HepG2 (cell line): ENCODE data around the gene MXRA8. TPM values are rescaled to one million over a fixed set of nuclear protein-coding genes. Genes with fewer than 3 reads are reported as not detected.

ENCODE experiments used
- HCFC1 ChIP-seq: fragments of 150-350 bp; IDR thresholded peaks from 2 replicates; pipeline ENCODE4 v1.6.1; 2014; ENCODE audit warnings: low read depth, low read length
- KLF11 ChIP-seq: IDR thresholded peaks from 2 replicates; pipeline ENCODE4 v1.6.1; 2016; ENCODE audit warnings: missing compliant biosample characterization
- PAWR ChIP-seq: sonication (generic); formaldehyde crosslinking; IDR thresholded peaks from 2 replicates; pipeline ENCODE4 v1.4.0; 2020; ENCODE audit warnings: missing genetic modification reagents, mild to moderate bottlenecking, borderline replicate concordance
- PHB2 ChIP-seq: fragments of 450-650 bp; IDR thresholded peaks from 2 replicates; pipeline ENCODE4 v1.6.1; 2018; ENCODE audit not compliant: partially characterized antibody
- REXO4 ChIP-seq: sonication (generic); formaldehyde crosslinking; IDR thresholded peaks from 2 replicates; pipeline ENCODE4 v1.8.0; 2022; ENCODE audit warnings: missing genetic modification reagents, mild to moderate bottlenecking, borderline replicate concordance
- RFXAP ChIP-seq: sonication (generic); formaldehyde crosslinking; IDR thresholded peaks from 2 replicates; pipeline ENCODE4 v1.4.0; 2020; ENCODE audit warnings: missing genetic modification reagents, borderline replicate concordance
- ZBTB8A ChIP-seq: sonication (generic); formaldehyde crosslinking; IDR thresholded peaks from 2 replicates; pipeline ENCODE4 v1.4.0; 2020; ENCODE audit warnings: mild to moderate bottlenecking, low read depth, missing genetic modification reagents, borderline replicate concordance
- ZNF205 ChIP-seq: IDR thresholded peaks from 2 replicates; pipeline ENCODE4 v1.6.1; 2018; ENCODE audit warnings: missing biosample characterization, missing genetic modification reagents
- polyA plus RNA-seq, 8 experiments: library from polyadenylated mRNA; depleted of rRNA in 3 of 8; stranded (reverse) in 7 of 8; unstranded in 1 of 8; fragments of >200 nt; fragmentation: Illumina TruSeq in 4 of 8; extraction: Trizol in 4 of 8; gene quantifications; 2 replicates each; pipeline versions ENCODE4 v1.2.1 to v1.2.3, GENCODE V29; 2011 to 2016; ENCODE audit warnings: low read depth in 4 of 8, missing spikeins in 1 of 8, mixed read lengths in 1 of 8; ENCODE audit not compliant: insufficient read depth in 1 of 8
- total RNA-seq, 5 experiments: library from RNA; depleted of rRNA; stranded (reverse); fragments of >200 nt; fragmentation: Illumina TruSeq; extraction: Trizol; gene quantifications; 2 replicates each; pipeline ENCODE4 v1.2.3, GENCODE V29; 2016; ENCODE audit warnings: low read depth in 1 of 5
- TF ChIP-seq, protein P1 (sequence below): fragments of 450-650 bp; IDR thresholded peaks from 2 replicates; pipeline ENCODE4 v1.6.1; 2017; ENCODE audit warnings: mild to moderate bottlenecking
- TF ChIP-seq, protein P2 (sequence below): sonication (generic); formaldehyde crosslinking; IDR thresholded peaks from 2 replicates; pipeline ENCODE4 v1.9.0; 2021; ENCODE audit warnings: mild to moderate bottlenecking, missing genetic modification reagents
- TF ChIP-seq, protein P3 (sequence below): sonication (generic); formaldehyde crosslinking; IDR thresholded peaks from 2 replicates; pipeline ENCODE4 v1.4.0; 2020; ENCODE audit warnings: mild to moderate bottlenecking, missing genetic modification reagents

The MXRA8 gene
- total and polyA plus RNA-seq, 2 of the 13 experiments (the other 11 are each of a cell fraction or from before 2014, with no cell fraction given) = 19.8 to 44.8 TPM

DNA sequence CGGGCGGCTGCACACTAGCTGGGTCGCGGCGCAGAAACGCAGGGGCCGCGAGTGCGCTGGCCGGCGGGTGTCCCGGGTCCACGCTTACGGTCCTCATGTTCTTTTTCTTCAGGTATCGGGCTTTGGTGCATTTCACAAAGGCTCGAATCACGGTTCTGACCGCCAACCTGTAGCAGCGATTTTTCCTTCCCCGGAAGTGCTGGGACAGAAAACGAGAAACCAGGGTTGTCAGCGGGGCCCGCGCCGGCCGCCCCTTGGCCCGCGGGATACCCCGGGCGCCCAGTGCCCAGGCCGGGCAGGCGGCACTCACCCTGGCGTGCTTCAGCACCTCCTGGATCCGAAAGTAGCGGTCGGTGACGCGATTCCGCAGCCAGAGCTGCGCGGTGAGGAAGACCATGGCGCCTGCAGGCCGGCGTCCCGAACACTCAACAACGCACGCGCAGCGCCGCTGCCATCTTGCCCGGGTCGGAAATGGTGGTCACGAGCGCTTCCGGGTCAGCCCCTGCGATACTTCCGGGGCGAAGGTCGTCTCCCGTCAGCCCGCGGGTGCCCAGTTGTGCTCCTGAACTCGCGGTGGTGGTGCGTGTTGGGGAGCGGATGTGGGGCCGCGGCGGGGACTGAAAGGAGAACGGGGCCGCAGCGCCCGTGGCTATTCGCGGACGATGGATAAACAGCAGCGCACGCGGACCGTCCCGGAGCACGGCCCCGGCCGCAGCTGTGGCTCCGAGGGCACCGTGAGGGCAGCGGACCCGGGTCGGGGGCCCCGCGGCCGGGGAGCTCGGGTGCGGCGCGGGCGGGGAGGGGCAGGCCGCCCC lies 48.7 kb upstream of the MXRA8 start, which contains the start of gene MRPL20 (continued):
- TF ChIP-seq, protein P1, sequence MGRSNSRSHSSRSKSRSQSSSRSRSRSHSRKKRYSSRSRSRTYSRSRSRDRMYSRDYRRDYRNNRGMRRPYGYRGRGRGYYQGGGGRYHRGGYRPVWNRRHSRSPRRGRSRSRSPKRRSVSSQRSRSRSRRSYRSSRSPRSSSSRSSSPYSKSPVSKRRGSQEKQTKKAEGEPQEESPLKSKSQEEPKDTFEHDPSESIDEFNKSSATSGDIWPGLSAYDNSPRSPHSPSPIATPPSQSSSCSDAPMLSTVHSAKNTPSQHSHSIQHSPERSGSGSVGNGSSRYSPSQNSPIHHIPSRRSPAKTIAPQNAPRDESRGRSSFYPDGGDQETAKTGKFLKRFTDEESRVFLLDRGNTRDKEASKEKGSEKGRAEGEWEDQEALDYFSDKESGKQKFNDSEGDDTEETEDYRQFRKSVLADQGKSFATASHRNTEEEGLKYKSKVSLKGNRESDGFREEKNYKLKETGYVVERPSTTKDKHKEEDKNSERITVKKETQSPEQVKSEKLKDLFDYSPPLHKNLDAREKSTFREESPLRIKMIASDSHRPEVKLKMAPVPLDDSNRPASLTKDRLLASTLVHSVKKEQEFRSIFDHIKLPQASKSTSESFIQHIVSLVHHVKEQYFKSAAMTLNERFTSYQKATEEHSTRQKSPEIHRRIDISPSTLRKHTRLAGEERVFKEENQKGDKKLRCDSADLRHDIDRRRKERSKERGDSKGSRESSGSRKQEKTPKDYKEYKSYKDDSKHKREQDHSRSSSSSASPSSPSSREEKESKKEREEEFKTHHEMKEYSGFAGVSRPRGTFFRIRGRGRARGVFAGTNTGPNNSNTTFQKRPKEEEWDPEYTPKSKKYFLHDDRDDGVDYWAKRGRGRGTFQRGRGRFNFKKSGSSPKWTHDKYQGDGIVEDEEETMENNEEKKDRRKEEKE = no peak
- TF ChIP-seq KLF11 (no peak; the same call in 1 of the 2 replicates), HCFC1 (peak; percentile 86), RFXAP (CRISPR knock-in tag) (0 out of 2 replicates have a peak, but pooled peaks have one; percentile 15), ZBTB8A (CRISPR knock-in tag) (no peak), ZNF205 (CRISPR knock-in tag) (peak; percentile 87), PHB2 (no peak), REXO4 (no peak), PAWR (CRISPR knock-in tag) (no peak)
- TF ChIP-seq, protein P2, sequence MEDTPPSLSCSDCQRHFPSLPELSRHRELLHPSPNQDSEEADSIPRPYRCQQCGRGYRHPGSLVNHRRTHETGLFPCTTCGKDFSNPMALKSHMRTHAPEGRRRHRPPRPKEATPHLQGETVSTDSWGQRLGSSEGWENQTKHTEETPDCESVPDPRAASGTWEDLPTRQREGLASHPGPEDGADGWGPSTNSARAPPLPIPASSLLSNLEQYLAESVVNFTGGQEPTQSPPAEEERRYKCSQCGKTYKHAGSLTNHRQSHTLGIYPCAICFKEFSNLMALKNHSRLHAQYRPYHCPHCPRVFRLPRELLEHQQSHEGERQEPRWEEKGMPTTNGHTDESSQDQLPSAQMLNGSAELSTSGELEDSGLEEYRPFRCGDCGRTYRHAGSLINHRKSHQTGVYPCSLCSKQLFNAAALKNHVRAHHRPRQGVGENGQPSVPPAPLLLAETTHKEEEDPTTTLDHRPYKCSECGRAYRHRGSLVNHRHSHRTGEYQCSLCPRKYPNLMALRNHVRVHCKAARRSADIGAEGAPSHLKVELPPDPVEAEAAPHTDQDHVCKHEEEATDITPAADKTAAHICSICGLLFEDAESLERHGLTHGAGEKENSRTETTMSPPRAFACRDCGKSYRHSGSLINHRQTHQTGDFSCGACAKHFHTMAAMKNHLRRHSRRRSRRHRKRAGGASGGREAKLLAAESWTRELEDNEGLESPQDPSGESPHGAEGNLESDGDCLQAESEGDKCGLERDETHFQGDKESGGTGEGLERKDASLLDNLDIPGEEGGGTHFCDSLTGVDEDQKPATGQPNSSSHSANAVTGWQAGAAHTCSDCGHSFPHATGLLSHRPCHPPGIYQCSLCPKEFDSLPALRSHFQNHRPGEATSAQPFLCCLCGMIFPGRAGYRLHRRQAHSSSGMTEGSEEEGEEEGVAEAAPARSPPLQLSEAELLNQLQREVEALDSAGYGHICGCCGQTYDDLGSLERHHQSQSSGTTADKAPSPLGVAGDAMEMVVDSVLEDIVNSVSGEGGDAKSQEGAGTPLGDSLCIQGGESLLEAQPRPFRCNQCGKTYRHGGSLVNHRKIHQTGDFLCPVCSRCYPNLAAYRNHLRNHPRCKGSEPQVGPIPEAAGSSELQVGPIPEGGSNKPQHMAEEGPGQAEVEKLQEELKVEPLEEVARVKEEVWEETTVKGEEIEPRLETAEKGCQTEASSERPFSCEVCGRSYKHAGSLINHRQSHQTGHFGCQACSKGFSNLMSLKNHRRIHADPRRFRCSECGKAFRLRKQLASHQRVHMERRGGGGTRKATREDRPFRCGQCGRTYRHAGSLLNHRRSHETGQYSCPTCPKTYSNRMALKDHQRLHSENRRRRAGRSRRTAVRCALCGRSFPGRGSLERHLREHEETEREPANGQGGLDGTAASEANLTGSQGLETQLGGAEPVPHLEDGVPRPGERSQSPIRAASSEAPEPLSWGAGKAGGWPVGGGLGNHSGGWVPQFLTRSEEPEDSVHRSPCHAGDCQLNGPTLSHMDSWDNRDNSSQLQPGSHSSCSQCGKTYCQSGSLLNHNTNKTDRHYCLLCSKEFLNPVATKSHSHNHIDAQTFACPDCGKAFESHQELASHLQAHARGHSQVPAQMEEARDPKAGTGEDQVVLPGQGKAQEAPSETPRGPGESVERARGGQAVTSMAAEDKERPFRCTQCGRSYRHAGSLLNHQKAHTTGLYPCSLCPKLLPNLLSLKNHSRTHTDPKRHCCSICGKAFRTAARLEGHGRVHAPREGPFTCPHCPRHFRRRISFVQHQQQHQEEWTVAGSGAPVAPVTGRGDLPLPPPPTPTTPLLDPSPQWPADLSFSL (CRISPR knock-in tag) = no peak
- TF ChIP-seq, protein P3, sequence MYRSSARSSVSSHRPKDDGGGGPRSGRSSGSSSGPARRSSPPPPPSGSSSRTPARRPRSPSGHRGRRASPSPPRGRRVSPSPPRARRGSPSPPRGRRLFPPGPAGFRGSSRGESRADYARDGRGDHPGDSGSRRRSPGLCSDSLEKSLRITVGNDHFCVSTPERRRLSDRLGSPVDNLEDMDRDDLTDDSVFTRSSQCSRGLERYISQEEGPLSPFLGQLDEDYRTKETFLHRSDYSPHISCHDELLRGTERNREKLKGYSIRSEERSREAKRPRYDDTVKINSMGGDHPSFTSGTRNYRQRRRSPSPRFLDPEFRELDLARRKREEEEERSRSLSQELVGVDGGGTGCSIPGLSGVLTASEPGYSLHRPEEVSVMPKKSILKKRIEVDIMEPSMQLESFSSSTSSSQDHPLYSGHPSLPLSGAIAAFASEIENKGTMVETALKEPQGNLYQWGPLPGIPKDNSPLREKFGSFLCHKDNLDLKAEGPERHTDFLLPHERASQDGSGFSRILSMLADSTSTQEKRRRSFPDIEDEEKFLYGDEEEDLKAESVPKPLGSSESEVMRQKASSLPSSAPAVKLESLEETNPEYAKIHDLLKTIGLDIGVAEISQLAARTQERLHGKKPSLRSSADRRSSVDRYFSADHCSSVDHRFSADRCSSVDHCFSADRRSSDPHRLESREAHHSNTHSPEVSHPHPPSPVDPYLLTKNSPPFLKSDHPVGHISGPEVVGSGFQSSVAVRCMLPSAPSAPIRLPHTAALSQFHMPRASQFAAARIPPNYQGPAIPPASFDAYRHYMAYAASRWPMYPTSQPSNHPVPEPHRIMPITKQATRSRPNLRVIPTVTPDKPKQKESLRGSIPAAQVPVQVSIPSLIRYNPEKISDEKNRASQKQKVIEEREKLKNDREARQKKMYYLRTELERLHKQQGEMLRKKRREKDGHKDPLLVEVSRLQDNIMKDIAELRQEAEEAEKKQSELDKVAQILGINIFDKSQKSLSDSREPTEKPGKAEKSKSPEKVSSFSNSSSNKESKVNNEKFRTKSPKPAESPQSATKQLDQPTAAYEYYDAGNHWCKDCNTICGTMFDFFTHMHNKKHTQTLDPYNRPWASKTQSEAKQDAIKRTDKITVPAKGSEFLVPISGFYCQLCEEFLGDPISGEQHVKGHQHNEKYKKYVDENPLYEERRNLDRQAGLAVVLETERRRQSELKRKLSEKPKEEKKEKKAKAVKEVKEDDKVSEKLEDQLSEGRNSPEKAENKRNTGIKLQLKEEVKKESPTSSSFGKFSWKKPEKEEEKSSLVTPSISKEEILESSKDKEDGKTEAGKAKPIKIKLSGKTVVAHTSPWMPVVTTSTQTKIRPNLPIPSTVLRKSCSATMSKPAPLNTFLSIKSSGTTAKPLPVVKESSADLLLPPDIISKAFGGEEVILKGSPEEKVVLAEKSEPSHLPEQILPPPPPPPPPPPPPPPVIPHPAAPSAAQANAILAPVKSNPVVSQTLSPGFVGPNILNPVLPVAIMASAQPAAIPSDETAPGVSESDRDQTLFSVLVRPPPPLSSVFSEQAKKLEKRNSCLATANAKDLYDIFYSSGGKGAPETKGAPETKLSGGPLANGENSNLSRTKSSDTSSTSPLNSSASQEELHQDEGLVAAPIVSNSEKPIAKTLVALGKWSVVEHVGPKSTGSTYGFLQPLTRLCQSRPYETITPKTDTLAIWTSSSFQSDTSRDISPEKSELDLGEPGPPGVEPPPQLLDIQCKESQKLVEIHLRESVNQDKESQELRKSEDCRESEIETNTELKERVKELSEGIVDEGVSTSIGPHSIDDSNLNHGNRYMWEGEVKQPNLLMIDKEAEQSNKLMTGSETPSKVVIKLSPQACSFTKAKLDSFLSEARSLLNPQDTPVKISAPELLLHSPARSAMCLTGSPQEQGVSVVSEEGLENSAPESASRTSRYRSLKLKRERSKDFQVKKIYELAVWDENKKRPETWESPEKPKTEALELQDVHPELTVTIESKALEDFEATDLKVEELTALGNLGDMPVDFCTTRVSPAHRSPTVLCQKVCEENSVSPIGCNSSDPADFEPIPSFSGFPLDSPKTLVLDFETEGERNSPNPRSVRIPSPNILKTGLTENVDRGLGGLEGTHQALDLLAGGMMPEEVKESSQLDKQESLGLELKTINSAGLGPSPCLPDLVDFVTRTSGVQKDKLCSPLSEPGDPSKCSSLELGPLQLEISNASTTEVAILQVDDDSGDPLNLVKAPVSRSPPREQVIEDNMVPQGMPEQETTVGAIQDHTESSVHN (CRISPR knock-in tag) = no peak; the same call in 1 of the 2 replicates
